VCaP (cell line): ENCODE results near the gene CNTFR.
"Not testable (repeated sequence)": the region's sequence is repeated elsewhere in the genome, so short reads cannot be mapped to it uniquely, and the experiment has no call there.

Experiments
- H3K27ac ChIP-seq: fragments of 450-650 bp; 2 replicates; pipeline ENCODE4 v1.5.1; 2017
- CTCF ChIP-seq: fragments of 450-650 bp; conservative IDR thresholded peaks from 2 replicates; pipeline ENCODE4 v1.5.1; 2017; ENCODE audit warnings: mild to moderate bottlenecking, moderate library complexity

Gene CNTFR

DNA sequence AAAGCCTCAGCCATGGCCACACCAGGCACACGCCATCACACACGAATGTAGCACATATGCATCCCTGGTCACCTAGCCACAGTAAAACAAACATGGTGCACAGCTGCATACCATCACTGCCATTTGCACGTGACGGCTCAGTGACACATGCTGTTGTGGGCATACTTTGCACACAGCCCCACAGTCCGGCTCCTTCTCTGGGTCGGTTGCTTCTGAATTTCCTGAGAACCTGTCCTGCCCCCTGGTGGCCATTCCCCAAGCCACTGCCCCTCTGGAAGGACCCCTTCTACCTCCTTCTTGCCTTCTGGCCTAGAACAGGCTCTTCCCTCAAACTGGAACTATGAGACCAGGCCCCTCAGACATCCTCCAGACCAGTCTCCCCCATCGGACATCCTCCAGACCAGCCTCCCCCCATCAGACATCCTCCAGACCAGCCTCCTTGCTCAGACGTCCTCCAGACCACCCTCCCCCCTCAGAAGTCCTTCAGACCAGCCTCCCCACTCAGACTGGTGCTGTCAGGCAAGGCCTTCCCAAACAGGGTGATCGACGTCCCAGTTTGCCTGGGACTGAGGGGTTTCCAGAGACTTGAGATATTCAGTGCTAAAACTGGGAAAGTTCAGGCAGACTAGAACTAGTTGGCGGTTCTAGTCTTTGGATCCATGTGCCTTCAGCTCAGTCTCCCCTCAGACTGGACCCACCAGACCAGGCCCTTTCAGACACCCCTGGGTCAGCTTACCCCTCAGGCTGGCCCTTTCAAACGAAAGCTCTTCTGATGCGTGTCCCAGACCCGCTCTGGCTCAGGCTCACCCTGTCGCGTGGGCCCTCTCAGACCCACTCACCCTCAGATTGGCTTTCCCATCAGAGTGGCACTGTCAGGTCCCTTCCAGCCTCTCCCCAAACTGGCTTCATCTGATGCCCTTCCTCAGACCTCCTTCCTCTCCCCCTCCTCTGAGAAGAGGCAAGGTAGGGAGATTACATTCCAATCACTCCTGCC, 42.4 kb downstream of the CNTFR start:
- H3K27ac ChIP-seq: no peak overlapping the region
- peak; percentile 83 for TF ChIP-seq CTCF

GRCh38 chr9:34546102-34546833, 43.3 kb downstream of the CNTFR start:
- H3K27ac ChIP-seq: peak overlapping the region; percentile 43; the same call in 1 of the 2 replicates
- no peak for TF ChIP-seq CTCF

DNA sequence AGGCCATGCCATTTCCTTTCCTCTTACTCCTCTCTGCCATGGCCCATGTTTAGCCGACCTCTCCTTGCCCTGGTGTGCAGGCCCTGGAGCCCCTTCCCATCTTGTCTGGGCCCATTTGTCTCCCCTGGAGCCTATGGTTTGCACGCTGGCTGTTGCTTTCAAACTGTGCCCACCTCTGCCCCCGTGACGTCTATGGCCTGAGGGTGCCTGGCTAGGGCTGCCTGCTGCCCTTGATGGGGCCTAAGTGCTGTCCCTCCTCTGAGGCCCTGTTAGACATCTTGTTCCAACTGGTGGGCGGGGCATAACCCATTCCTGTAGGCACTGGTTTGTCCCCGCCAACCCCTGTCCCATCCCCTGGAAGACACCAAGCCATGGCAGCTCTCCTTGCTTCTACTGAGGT, 44.0 kb downstream of the CNTFR start:
- peak overlapping the region; percentile 43; the same call in 1 of the 2 replicates for H3K27ac ChIP-seq
- TF ChIP-seq CTCF: no peak

DNA sequence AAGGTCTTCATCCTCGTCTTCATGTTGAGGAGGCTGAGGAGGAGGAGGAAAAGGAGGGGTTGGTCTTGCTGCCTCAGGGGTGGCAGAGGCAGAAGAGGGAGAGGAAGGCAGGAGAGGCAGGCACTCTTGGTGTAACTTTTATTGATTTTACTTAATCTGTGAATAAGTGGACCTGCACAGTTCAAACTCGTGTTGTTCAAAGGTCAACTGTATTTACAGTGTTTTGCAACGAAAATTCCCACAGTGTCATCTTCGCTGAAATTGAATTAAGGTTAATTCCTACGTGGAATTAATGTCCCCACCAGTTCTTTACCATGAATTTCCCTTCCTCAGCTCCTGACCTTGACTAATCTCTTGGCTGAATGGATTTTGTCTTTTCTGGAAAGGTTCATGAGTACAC, 45.5 kb downstream of the CNTFR start:
- H3K27ac ChIP-seq: no peak overlapping the region
- no peak for TF ChIP-seq CTCF

- no peak for TF ChIP-seq CTCF
- H3K27ac ChIP-seq: no peak overlapping the region
Measured at GRCh38 chr9:34541540-34541939, 48.0 kb downstream of the CNTFR start.

GRCh38 chr9:34540827-34541226, 48.7 kb downstream of the CNTFR start:
- no peak for TF ChIP-seq CTCF
- H3K27ac ChIP-seq: no peak overlapping the region

DNA sequence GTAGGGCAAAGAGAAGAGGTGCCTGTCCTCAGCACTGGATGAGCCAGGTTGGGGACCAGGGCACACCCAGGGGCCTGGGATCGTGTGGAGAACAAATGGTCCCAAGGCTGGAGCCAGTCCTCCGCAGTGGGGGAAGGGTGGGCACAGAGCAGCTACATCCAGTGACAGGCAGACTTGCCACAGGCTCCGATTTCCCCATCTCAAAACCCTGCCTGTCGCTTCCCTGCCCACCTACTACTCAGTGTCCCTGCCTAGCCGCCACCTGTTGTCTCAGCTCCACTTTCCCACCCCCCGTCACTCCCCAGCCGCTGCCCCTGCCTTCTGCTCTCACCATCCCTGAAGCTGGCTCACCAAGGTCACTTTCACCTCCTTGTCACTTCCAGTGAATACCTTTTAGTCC, 52.8 kb downstream of the CNTFR start:
- TF ChIP-seq CTCF: no peak
- H3K27ac ChIP-seq: no peak overlapping the region

- not testable (repeated sequence) for H3K27ac ChIP-seq
Measured at GRCh38 chr9:34532041-34532440, 57.5 kb downstream of the CNTFR start.
